GM12872 (cell line): ENCODE measurements around the gene EEF1AKMT3.

Experiments used
- CTCF ChIP-seq: IDR thresholded peaks from 3 replicates; pipeline ENCODE4 v1.5.1; 2011; ENCODE audit warnings: low read depth, mild to moderate bottlenecking, low read length, moderate library complexity; ENCODE audit not compliant: insufficient read depth

The EEF1AKMT3 gene

DNA sequence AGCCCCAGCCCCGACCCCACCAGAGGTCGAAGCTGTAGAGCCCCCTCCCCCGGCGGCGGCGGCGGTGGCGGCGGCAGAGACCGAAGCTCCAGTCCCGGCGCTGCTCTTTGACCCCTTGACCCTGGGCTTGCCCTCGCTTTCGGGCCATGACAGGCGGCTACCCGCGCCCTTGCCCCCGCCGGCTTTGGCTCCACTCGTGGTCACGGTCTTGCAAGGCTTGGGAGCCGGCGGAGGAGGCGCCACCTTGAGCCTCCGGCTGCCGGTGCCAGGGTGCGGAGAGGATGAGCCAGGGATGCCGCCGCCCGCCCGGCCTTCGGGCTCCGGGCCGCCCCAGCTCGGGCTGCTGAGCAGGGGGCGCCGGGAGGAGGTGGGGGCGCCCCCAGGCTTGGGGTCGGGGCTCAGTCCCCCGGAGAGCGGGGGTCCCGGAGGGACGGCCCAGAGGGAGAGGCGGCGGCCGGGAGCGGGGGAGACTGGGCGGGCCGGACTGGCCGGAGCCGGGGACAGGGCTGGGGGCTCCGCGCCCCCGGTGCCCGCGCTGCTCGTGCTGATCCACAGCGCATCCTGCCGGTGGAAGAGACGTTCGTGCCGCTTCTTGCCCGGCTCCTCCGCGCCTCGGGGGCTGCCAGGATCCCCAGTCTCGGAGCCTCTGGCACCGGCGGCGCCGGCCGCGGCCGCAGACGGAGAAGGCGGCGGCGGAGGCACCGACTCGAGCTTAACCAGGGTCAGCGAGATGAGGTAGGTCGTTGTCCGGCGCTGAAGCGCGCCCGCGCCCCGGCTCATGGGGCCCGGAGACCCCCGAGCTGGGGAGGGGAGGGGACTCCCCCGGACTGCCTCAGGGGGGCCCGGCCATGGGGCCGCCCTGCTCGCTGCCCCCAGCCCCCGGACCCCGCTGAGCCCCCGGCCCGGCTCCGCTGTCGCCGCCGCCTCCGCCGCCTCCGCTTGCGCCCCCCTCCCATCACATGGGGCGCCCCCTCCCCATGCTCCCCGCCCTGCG lies 34.6 kb upstream of the EEF1AKMT3 start:
- TF ChIP-seq CTCF = no peak

- TF ChIP-seq CTCF = no peak
These were observed 33.7 kb upstream of the EEF1AKMT3 start, which contains the start of gene AGAP2 for GRCh38 chr12:57738661-57739237. Gene AGAP2 (minus strand): TSS chr12:57738742. CDS start chr12:57738246, 496 bp downstream.

DNA sequence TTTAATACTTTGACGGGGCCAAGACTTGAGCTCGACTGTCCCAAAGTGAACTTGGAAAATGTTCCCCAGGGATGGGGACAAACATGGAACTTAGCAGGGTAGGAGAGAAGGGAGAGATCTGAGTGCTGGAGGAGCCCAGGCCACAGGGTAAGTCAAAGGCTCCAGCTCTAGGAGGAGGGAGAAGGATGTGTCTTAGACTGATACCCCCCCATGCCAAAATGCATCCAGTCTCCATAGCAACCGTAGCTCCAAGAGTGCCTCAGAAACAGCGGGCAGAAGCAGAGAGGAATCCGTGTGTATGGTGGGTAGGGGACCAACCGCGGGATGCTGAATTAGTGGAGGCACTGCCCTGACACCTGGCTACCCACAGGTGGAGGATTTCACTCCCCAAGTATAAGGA lies 33.0 kb upstream of the EEF1AKMT3 start:
- no peak for TF ChIP-seq CTCF

GRCh38 chr12:57739914-57740538 lies 32.4 kb upstream of the EEF1AKMT3 start:
- TF ChIP-seq CTCF = no peak

GRCh38 chr12:57740656-57741412 lies 31.6 kb upstream of the EEF1AKMT3 start:
- no peak for TF ChIP-seq CTCF

GRCh38 chr12:57741413-57741789 lies 31.0 kb upstream of the EEF1AKMT3 start:
- TF ChIP-seq CTCF = no peak
